ENCODE measurements around the gene ABCG5.

ABCG5 gene

GRCh38 chr2:43826305-43827250 lies 12.1 kb downstream of the ABCG5 start:
- H3K79me2 ChIP-seq (ENCODE audit: low read length), result no peaks in the 10 kb centered on the region
- no peak overlapping the region for H3K4me3 ChIP-seq (ENCODE audit: low read length)
- no peak overlapping the region for H3K27ac ChIP-seq (ENCODE audit: low read length)
- H3K9me3 ChIP-seq (replicated peaks; ENCODE audit: insufficient read depth, low read length), result no peaks in the 10 kb centered on the region
- H3K9me2 ChIP-seq (replicated peaks; ENCODE audit: insufficient read depth, low read length), result no peaks in the 10 kb centered on the region
- no peak overlapping the region for H3K9ac ChIP-seq (ENCODE audit: low read length)
- H3K4me1 ChIP-seq (ENCODE audit: low read length), result no peaks in the 10 kb centered on the region
- DNase-seq, result no peak
- no peak overlapping the region for H3K4me2 ChIP-seq (ENCODE audit: low read depth, low read length)
- no peaks in the 10 kb centered on the region for H3F3A ChIP-seq (ENCODE audit: insufficient read depth, low read length)
- no peaks in the 10 kb centered on the region for H3K36me3 ChIP-seq (replicated peaks; ENCODE audit: insufficient read depth, low read length)
- TF ChIP-seq EZH2 (optimal IDR thresholded peaks at IDR 0.05; ENCODE audit: low read depth, low read length), result no peak
- TF ChIP-seq EZH2phosphoT487 (IDR thresholded peaks at IDR 0.05; ENCODE audit: low read length), result no peak
- no peak for TF ChIP-seq CTCF (IDR thresholded peaks at IDR 0.05; ENCODE audit: low read length)
- H4K20me1 ChIP-seq (ENCODE audit: insufficient read depth, low read length), result no peaks in the 10 kb centered on the region
- H3K27me3 ChIP-seq (replicated peaks; ENCODE audit: insufficient read depth, low read length), result no peaks in the 10 kb centered on the region
- H2AFZ ChIP-seq (ENCODE audit: low read length), result no peak overlapping the region

GRCh38 chr2:43825841-43826240 lies 12.8 kb downstream of the ABCG5 start:
- Histone ChIP-seq H3K9me3 (replicated peaks; ENCODE audit: insufficient read depth, low read length) (no peaks in the 10 kb centered on the region), H3K4me1 (ENCODE audit: low read length) (no peaks in the 10 kb centered on the region)

GRCh38 chr2:43824951-43825493 lies 13.6 kb downstream of the ABCG5 start:
- H2AFZ ChIP-seq (ENCODE audit: low read length), result no peak overlapping the region
- no peaks in the 10 kb centered on the region for H3K9me2 ChIP-seq (replicated peaks; ENCODE audit: insufficient read depth, low read length)
- no peaks in the 10 kb centered on the region for H4K20me1 ChIP-seq (ENCODE audit: insufficient read depth, low read length)
- H3K4me1 ChIP-seq (ENCODE audit: low read length), result no peaks in the 10 kb centered on the region
- H3K4me2 ChIP-seq (ENCODE audit: low read depth, low read length), result no peak overlapping the region
- H3K9me3 ChIP-seq (replicated peaks; ENCODE audit: insufficient read depth, low read length), result no peaks in the 10 kb centered on the region
- H3K4me3 ChIP-seq (ENCODE audit: low read length), result no peak overlapping the region
- no peak for TF ChIP-seq EZH2phosphoT487 (IDR thresholded peaks at IDR 0.05; ENCODE audit: low read length)
- no peak for TF ChIP-seq EZH2 (optimal IDR thresholded peaks at IDR 0.05; ENCODE audit: low read depth, low read length)
- TF ChIP-seq CTCF (IDR thresholded peaks at IDR 0.05; ENCODE audit: low read length), result no peak
- no peaks in the 10 kb centered on the region for H3K36me3 ChIP-seq (replicated peaks; ENCODE audit: insufficient read depth, low read length)
- H3K9ac ChIP-seq (ENCODE audit: low read length), result no peak overlapping the region
- no peak overlapping the region for H3K27ac ChIP-seq (ENCODE audit: low read length)
- no peak for DNase-seq
- H3K27me3 ChIP-seq (replicated peaks; ENCODE audit: insufficient read depth, low read length), result no peaks in the 10 kb centered on the region
- no peaks in the 10 kb centered on the region for H3K79me2 ChIP-seq (ENCODE audit: low read length)
- H3F3A ChIP-seq (ENCODE audit: insufficient read depth, low read length), result no peaks in the 10 kb centered on the region

More at GRCh38 chr2:43825841-43826240, 12.8 kb downstream of the ABCG5 start:
- H2AFZ ChIP-seq (ENCODE audit: low read length), result no peak overlapping the region
- H3K9me2 ChIP-seq (replicated peaks; ENCODE audit: insufficient read depth, low read length), result no peaks in the 10 kb centered on the region
- H3F3A ChIP-seq (ENCODE audit: insufficient read depth, low read length), result no peaks in the 10 kb centered on the region
- no peaks in the 10 kb centered on the region for H4K20me1 ChIP-seq (ENCODE audit: insufficient read depth, low read length)
- H3K9ac ChIP-seq (ENCODE audit: low read length), result no peak overlapping the region
- H3K4me2 ChIP-seq (ENCODE audit: low read depth, low read length), result no peak overlapping the region
- H3K4me3 ChIP-seq (ENCODE audit: low read length), result no peak overlapping the region
- H3K27me3 ChIP-seq (replicated peaks; ENCODE audit: insufficient read depth, low read length), result no peaks in the 10 kb centered on the region
- DNase-seq, result no peak
- H3K27ac ChIP-seq (ENCODE audit: low read length), result no peak overlapping the region
- H3K36me3 ChIP-seq (replicated peaks; ENCODE audit: insufficient read depth, low read length), result no peaks in the 10 kb centered on the region
- TF ChIP-seq EZH2 (optimal IDR thresholded peaks at IDR 0.05; ENCODE audit: low read depth, low read length) (no peak), CTCF (IDR thresholded peaks at IDR 0.05; ENCODE audit: low read length) (no peak), EZH2phosphoT487 (IDR thresholded peaks at IDR 0.05; ENCODE audit: low read length) (no peak)
- H3K79me2 ChIP-seq (ENCODE audit: low read length), result no peaks in the 10 kb centered on the region

All from MM.1S (cell line).